Amniotic stem cell (primary cell): ENCODE results near the gene VDR.
A peak's percentile ranks its signal among the peaks of the same experiment; 100 is the strongest.

Experiments
- DNase-seq: peaks from one replicate; lab custom pipeline; 2025; lab: John Stamatoyannopoulos, UW

VDR gene

GRCh38 chr12:47892819-47893218, 12.0 kb downstream of the VDR start:
- DNase-seq, result no peak

- no peak for DNase-seq
Observed at GRCh38 chr12:47891356-47891755, 13.4 kb downstream of the VDR start.

GRCh38 chr12:47889040-47889439, 15.8 kb downstream of the VDR start:
- no peak for DNase-seq

- DNase-seq, result no peak
Observed at GRCh38 chr12:47888153-47888819, 16.5 kb downstream of the VDR start.

GRCh38 chr12:47887529-47887928, 17.3 kb downstream of the VDR start:
- DNase-seq, result no peak

GRCh38 chr12:47886510-47887240, 18.1 kb downstream of the VDR start:
- no peak for DNase-seq

- no peak for DNase-seq
Observed at GRCh38 chr12:47885566-47885965, 19.2 kb downstream of the VDR start.

- DNase-seq, result no peak
Observed at GRCh38 chr12:47885012-47885501, 19.7 kb downstream of the VDR start.

- no peak for DNase-seq
Observed at GRCh38 chr12:47884501-47884900, 20.3 kb downstream of the VDR start.

- DNase-seq, result no peak
Observed at GRCh38 chr12:47883663-47884195, 21.1 kb downstream of the VDR start.

- no peak for DNase-seq
Observed at GRCh38 chr12:47882781-47883546, 21.8 kb downstream of the VDR start.

- DNase-seq, result peak; percentile 74
Observed at GRCh38 chr12:47881826-47882427, 22.9 kb downstream of the VDR start.

GRCh38 chr12:47881051-47881450, 23.7 kb downstream of the VDR start:
- DNase-seq, result no peak

- DNase-seq, result no peak
Observed at GRCh38 chr12:47878918-47879481, 25.8 kb downstream of the VDR start.

- DNase-seq, result no peak
Observed at GRCh38 chr12:47878293-47878917, 26.4 kb downstream of the VDR start.

- DNase-seq, result no peak
Observed at GRCh38 chr12:47877081-47877480, 27.7 kb downstream of the VDR start.

GRCh38 chr12:47876440-47876960, 28.3 kb downstream of the VDR start:
- no peak for DNase-seq

- DNase-seq, result no peak
Observed at GRCh38 chr12:47875746-47876439, 28.9 kb downstream of the VDR start.

GRCh38 chr12:47874316-47874715, 30.5 kb downstream of the VDR start:
- DNase-seq, result no peak

- peak; percentile 4 for DNase-seq
Observed at GRCh38 chr12:47870175-47870781, 34.5 kb downstream of the VDR start.
